ENCODE measurements around the gene MAP2K5.

MAP2K5 gene

DNA sequence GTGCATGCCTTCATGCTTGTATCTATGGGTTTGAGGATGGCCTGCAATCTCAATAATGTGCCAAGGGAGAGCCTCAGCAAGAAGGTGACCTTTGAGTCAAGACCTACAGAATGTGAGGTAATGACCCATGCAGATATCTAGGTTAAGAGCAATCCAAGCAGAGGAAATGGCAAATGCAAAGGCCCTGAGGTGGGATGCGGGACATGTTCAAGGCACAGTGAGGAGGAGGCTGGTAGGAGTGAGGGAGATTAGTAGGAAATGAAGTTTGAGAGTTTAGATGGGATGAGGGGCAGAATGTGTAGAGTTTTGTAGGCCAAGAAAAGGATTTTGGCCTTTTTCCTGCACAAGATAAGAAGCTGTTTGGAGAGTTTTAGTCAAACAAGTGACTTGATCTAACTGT lies 4.7 kb upstream of the MAP2K5 start:
- no peak for TF ChIP-seq GATA2 (IDR thresholded peaks at IDR 0.05; ENCODE audit: low read depth, low read length)
- no peak for TF ChIP-seq GATA3 (IDR thresholded peaks at IDR 0.05; ENCODE audit: low read depth, low read length)

DNA sequence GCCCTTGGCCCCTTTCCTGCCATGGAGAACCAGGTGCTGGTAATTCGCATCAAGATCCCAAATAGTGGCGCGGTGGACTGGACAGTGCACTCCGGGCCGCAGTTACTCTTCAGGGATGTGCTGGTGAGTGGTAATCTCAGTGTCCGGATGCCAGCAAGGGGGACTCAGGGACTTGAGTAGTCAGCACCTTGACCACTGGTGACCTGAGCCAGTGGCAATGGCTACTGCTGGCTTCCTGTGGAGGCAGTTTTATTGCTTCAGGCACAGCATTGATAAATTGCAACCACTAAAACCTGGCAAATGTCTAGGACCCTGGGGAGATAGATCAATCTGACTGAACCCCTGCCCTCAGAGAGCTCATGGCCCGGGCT lies 830 bp downstream of the MAP2K5 start:
- TF ChIP-seq GATA3 (IDR thresholded peaks at IDR 0.05; ENCODE audit: low read depth, low read length) (no peak), GATA2 (IDR thresholded peaks at IDR 0.05; ENCODE audit: low read depth, low read length) (no peak)

GRCh38 chr15:67544475-67544874 lies 2.0 kb downstream of the MAP2K5 start:
- no peak for TF ChIP-seq GATA2 (IDR thresholded peaks at IDR 0.05; ENCODE audit: low read depth, low read length)

- no peak for TF ChIP-seq GATA2 (IDR thresholded peaks at IDR 0.05; ENCODE audit: low read depth, low read length)
- TF ChIP-seq GATA3 (IDR thresholded peaks at IDR 0.05; ENCODE audit: low read depth, low read length): no peak
Observed at GRCh38 chr15:67545864-67546263, 3.4 kb downstream of the MAP2K5 start.

GRCh38 chr15:67547064-67547463 lies 4.6 kb downstream of the MAP2K5 start:
- TF ChIP-seq GATA2 (IDR thresholded peaks at IDR 0.05; ENCODE audit: low read depth, low read length): no peak
- no peak for TF ChIP-seq GATA3 (IDR thresholded peaks at IDR 0.05; ENCODE audit: low read depth, low read length)

- TF ChIP-seq GATA2 (IDR thresholded peaks at IDR 0.05; ENCODE audit: low read depth, low read length) (no peak), GATA3 (IDR thresholded peaks at IDR 0.05; ENCODE audit: low read depth, low read length) (no peak)
Observed at GRCh38 chr15:67547836-67548235, 5.3 kb downstream of the MAP2K5 start.

- TF ChIP-seq GATA2 (IDR thresholded peaks at IDR 0.05; ENCODE audit: low read depth, low read length) (no peak), GATA3 (IDR thresholded peaks at IDR 0.05; ENCODE audit: low read depth, low read length) (no peak)
Observed at GRCh38 chr15:67548236-67548852, 5.8 kb downstream of the MAP2K5 start.

DNA sequence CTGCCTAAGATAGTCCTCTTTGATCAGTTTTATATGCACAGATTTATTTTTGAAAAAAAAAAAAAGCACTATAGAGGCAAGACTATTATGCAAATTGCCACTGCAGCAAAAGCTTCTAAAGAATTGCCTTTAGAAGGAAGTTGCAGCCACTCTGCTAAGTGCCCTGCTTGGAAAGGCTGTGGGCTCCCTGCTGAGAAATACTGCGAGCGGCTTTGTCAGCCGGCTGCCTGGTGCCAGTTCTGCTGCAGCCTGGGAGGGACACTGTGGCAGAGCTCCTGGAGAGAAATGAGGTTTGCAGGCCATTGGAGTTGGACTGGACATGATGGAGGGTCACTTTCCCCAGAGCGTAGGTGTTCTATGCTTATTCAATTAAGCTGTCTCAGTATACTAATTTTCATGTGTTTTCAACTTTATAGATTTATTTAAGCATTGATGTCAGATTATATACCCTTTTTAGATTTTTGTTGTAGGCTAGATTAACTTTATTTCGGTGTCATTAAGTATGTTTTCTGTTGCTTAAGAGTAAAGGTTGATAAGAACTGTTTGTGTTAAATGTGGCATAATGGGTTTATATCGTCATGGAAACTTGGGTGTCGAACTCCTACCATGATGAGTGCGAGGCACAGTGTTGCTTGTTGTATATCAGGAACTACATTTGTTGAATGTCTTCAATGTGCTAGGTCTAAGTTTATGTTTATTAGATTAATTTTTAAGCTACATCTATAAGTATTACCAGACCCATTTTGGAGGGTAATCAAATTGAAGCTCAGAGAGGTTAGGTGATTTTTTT lies 6.6 kb downstream of the MAP2K5 start:
- TF ChIP-seq GATA2 (IDR thresholded peaks at IDR 0.05; ENCODE audit: low read depth, low read length): no peak
- no peak for TF ChIP-seq GATA3 (IDR thresholded peaks at IDR 0.05; ENCODE audit: low read depth, low read length)

GRCh38 chr15:67549736-67550135 lies 7.2 kb downstream of the MAP2K5 start:
- TF ChIP-seq GATA2 (IDR thresholded peaks at IDR 0.05; ENCODE audit: low read depth, low read length): no peak
- no peak for TF ChIP-seq GATA3 (IDR thresholded peaks at IDR 0.05; ENCODE audit: low read depth, low read length)

- no peak for TF ChIP-seq GATA3 (IDR thresholded peaks at IDR 0.05; ENCODE audit: low read depth, low read length)
- no peak for TF ChIP-seq GATA2 (IDR thresholded peaks at IDR 0.05; ENCODE audit: low read depth, low read length)
Observed at GRCh38 chr15:67550522-67550921, 8.0 kb downstream of the MAP2K5 start.

DNA sequence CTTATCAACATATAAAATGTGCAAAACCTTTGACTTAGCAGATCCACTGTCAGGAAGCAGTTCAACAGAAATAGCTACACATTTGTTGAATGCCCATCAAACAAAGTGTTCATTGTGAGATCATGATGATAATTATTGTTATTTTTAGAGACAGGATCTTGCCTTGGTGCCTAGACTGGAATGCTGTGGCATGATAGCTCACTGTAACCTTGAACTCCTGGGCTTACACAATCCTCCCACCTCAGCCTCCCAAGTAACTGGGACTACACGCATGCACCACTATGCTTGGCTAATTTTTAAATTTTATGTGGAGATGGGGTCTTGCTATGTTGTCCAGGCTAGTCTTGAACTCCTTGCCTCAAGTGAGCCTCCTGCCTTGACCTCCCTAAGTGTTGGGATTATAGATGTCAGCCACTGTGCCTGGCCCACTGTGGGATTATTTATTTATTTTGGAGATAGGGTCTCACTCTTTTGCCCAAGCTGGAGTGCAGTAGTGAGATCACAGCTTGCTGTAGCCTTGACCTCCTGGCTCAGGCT lies 8.8 kb downstream of the MAP2K5 start:
- TF ChIP-seq GATA3 (IDR thresholded peaks at IDR 0.05; ENCODE audit: low read depth, low read length) (no peak), GATA2 (IDR thresholded peaks at IDR 0.05; ENCODE audit: low read depth, low read length) (no peak)

GRCh38 chr15:67554580-67554979 lies 12.1 kb downstream of the MAP2K5 start:
- no peak for TF ChIP-seq GATA2 (IDR thresholded peaks at IDR 0.05; ENCODE audit: low read depth, low read length)

DNA sequence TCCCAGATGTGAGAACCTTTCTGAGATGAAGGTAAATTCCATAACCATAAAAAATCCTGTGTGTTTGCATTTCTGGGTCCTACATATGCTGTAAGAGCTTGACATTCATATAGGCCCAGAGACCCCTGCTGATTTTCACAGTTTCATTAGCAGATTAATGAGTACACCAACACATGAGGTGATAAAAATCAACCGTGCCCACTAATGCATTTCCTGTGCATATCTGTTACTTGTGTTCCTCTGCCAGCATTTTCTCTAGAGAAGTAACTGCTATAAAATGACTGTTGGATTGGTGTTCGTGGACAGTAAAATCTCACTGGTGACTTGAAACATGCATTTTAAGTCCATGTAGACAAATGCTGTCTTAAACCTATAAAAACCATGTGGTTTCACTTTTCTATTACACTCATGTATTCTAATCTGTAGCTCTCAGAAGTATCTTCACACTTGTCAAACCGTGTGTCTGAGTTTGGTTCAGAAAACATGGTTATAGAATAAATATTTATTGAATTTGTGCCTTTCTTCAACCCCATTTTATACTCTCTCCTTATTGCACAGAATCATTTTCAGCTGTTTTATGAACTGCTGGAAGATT lies 14.6 kb downstream of the MAP2K5 start:
- no peak for TF ChIP-seq GATA3 (IDR thresholded peaks at IDR 0.05; ENCODE audit: low read depth, low read length)
- no peak for TF ChIP-seq GATA2 (IDR thresholded peaks at IDR 0.05; ENCODE audit: low read depth, low read length)

DNA sequence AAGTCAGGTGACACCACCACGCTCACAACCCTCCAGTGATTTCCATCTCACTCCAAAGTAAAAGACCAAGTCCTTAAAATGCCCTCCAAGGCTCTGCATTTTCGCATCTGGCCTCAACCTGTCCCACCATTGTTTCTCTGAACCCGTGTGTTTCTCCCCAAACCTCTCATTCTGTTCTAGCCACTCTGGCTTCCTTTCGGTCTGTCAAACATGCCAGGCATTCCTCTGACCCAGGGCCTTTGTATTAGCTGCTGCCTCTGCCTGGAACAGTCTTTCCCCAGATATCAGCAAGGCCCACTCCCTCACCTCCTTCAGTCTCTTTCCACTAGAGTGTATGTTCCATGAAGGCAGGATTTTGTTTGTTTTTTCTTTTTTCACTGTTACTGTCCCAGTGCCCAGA lies 16.0 kb downstream of the MAP2K5 start:
- TF ChIP-seq GATA2 (IDR thresholded peaks at IDR 0.05; ENCODE audit: low read depth, low read length) (no peak), GATA3 (IDR thresholded peaks at IDR 0.05; ENCODE audit: low read depth, low read length) (no peak)

DNA sequence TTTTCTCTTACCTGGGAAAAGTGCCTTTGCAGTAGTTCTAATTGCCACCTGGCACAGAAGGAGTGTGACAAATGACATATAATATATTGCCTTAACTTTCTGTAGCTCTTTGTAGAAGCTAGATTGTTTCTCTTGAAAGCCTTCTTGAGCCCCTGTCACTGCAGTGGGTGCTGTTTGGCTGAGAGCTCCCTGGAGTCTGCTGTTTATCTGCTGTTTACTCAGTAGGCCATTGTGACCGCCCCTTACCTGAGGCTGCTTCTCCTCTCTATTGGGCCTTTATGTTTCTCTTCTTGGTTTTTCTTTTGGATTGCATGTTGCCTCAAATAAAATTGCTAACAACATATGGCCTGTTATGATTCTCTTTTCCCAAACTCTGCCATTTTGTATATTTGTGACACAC lies 16.7 kb downstream of the MAP2K5 start:
- TF ChIP-seq GATA3 (IDR thresholded peaks at IDR 0.05; ENCODE audit: low read depth, low read length): no peak
- TF ChIP-seq GATA2 (IDR thresholded peaks at IDR 0.05; ENCODE audit: low read depth, low read length): no peak

Measured in SH-SY5Y (cell line).